H9 (cell line): ENCODE results near the gene NEK11. TPM values are rescaled to one million over a fixed set of nuclear protein-coding genes. Genes with fewer than 3 reads are reported as not detected.

Experiments used
- DNase-seq: peaks from one replicate; pipeline ENCODE4 v3.0.0-alpha.2; 2017
- H2AFZ ChIP-seq: one replicate; pipeline ENCODE4 v1.6.1; 2013; ENCODE audit warnings: mild to moderate bottlenecking, low read length, control low read depth, moderate library complexity
- H2AK5ac ChIP-seq: 2 replicates; pipeline ENCODE4 v1.6.1; 2013; ENCODE audit warnings: low read length, control low read depth, mixed read lengths; ENCODE audit not compliant: insufficient read length
- H2BK120ac ChIP-seq: one replicate; pipeline ENCODE4 v1.6.1; 2013; ENCODE audit warnings: low read depth, mild to moderate bottlenecking, low read length, control low read depth, inconsistent platforms; ENCODE audit not compliant: poor library complexity, severe bottlenecking
- H2BK12ac ChIP-seq: 2 replicates; pipeline ENCODE4 v1.6.1; 2013; ENCODE audit warnings: low read length, control low read depth, mixed read lengths, low read depth; ENCODE audit not compliant: insufficient read length
- H2BK15ac ChIP-seq: 2 replicates; pipeline ENCODE4 v1.6.1; 2013; ENCODE audit warnings: low read depth, low read length, control low read depth
- H2BK20ac ChIP-seq: one replicate; pipeline ENCODE4 v1.6.1; 2013; ENCODE audit warnings: low read depth, mild to moderate bottlenecking, low read length, control low read depth, inconsistent platforms; ENCODE audit not compliant: poor library complexity, severe bottlenecking
- H2BK5ac ChIP-seq: 2 replicates; pipeline ENCODE4 v1.6.1; 2013; ENCODE audit warnings: low read length, control low read depth, mixed read lengths; ENCODE audit not compliant: insufficient read length
- H3K14ac ChIP-seq: 2 replicates; pipeline ENCODE4 v1.6.1; 2013; ENCODE audit warnings: low read length, control low read depth; ENCODE audit not compliant: insufficient read depth
- H3K18ac ChIP-seq: 2 replicates; pipeline ENCODE4 v1.6.1; 2013; ENCODE audit warnings: low read depth, mild to moderate bottlenecking, mixed read lengths, low read length, control low read depth; ENCODE audit not compliant: insufficient read length
- H3K23ac ChIP-seq: 2 replicates; pipeline ENCODE4 v1.6.1; 2013; ENCODE audit warnings: low read length, control low read depth, mixed read lengths, low read depth; ENCODE audit not compliant: insufficient read length
- H3K23me2 ChIP-seq: 2 replicates; pipeline ENCODE4 v1.6.1; 2013; ENCODE audit warnings: low read depth, mild to moderate bottlenecking, mixed read lengths, low read length, control low read depth; ENCODE audit not compliant: insufficient read length, poor library complexity, severe bottlenecking
- H3K27ac ChIP-seq: 2 replicates; pipeline ENCODE4 v1.5.1; 2013; ENCODE audit warnings: low read length, control low read depth, mixed read lengths, low read depth; ENCODE audit not compliant: insufficient read length
- H3K27me3 ChIP-seq: 2 replicates; pipeline ENCODE4 v1.6.1; 2013; ENCODE audit warnings: low read length, control low read depth, inconsistent platforms; ENCODE audit not compliant: insufficient read depth
- H3K4ac ChIP-seq: 2 replicates; pipeline ENCODE4 v1.6.1; 2013; ENCODE audit warnings: low read depth, mild to moderate bottlenecking, control low read depth, inconsistent platforms, low read length, moderate library complexity
- H3K4me1 ChIP-seq: 2 replicates; pipeline ENCODE4 v1.6.1; 2013; ENCODE audit warnings: low read length, control low read depth, inconsistent platforms; ENCODE audit not compliant: insufficient read depth
- H3K4me2 ChIP-seq: 2 replicates; pipeline ENCODE4 v1.6.1; 2013; ENCODE audit warnings: low read length, control low read depth, mixed read lengths; ENCODE audit not compliant: insufficient read length, insufficient read depth
- H3K56ac ChIP-seq: 2 replicates; pipeline ENCODE4 v1.6.1; 2013; ENCODE audit warnings: low read depth, mild to moderate bottlenecking, mixed read lengths, low read length, control low read depth; ENCODE audit not compliant: insufficient read length
- H3K79me1 ChIP-seq: 2 replicates; pipeline ENCODE4 v1.6.1; 2013; ENCODE audit warnings: low read depth, mild to moderate bottlenecking, moderate library complexity, low read length, control low read depth, inconsistent platforms; ENCODE audit not compliant: insufficient read depth, poor library complexity, severe bottlenecking
- H3K79me2 ChIP-seq: 2 replicates; pipeline ENCODE4 v1.6.1; 2013; ENCODE audit warnings: low read length, control low read depth, inconsistent platforms; ENCODE audit not compliant: insufficient read depth
- H3K9ac ChIP-seq: 2 replicates; pipeline ENCODE4 v1.6.1; 2013; ENCODE audit warnings: low read length, control low read depth, mixed read lengths; ENCODE audit not compliant: insufficient read length; ENCODE audit errors: extremely low read depth
- H3K9me3 ChIP-seq: one replicate; pipeline ENCODE4 v1.6.1; 2013; ENCODE audit warnings: low read depth, low read length, inconsistent platforms; ENCODE audit not compliant: control insufficient read depth
- H3T11ph ChIP-seq: one replicate; pipeline ENCODE4 v1.6.1; 2013; ENCODE audit warnings: mild to moderate bottlenecking, low read length, control low read depth, inconsistent platforms
- H4K20me1 ChIP-seq: one replicate; pipeline ENCODE4 v1.6.1; 2013; ENCODE audit not compliant: control insufficient read depth, insufficient read length, insufficient read depth
- H4K5ac ChIP-seq: 2 replicates; pipeline ENCODE4 v1.6.1; 2013; ENCODE audit warnings: low read depth, mild to moderate bottlenecking, mixed read lengths, low read length, control low read depth; ENCODE audit not compliant: insufficient read length
- H4K8ac ChIP-seq: replicated peaks from 2 replicates; pipeline ENCODE4 v1.6.1; 2013; ENCODE audit warnings: low read length, control low read depth, mixed read lengths, low read depth; ENCODE audit not compliant: insufficient read length
- H4K91ac ChIP-seq: 2 replicates; pipeline ENCODE4 v1.6.1; 2013; ENCODE audit warnings: low read depth, mild to moderate bottlenecking, moderate library complexity, mixed read lengths, low read length, control low read depth; ENCODE audit not compliant: insufficient read length
- H3K27ac Mint-ChIP-seq, 3 experiments: 2 replicates in 2 of 3; 3 replicates in 1 of 3; pipeline ENCODE4 v1.8.0; 2020 to 2021; ENCODE audit warnings: mixed read lengths in 3 of 3, mild to moderate bottlenecking in 1 of 3, moderate library complexity in 1 of 3
- H3K27me3 Mint-ChIP-seq: 2 replicates; pipeline ENCODE4 v1.8.0; 2021; ENCODE audit warnings: low read depth, mild to moderate bottlenecking, moderate library complexity, mixed read lengths
- H3K36me3 Mint-ChIP-seq, 3 experiments: 2 replicates in 2 of 3; 3 replicates in 1 of 3; pipeline ENCODE4 v1.8.0; 2020 to 2021; ENCODE audit warnings: low read depth in 3 of 3, mixed read lengths in 3 of 3; ENCODE audit not compliant: insufficient read depth in 1 of 3
- H3K4me1 Mint-ChIP-seq, 2 experiments: 2 replicates each; pipeline ENCODE4 v1.8.0; 2020; ENCODE audit warnings: mixed read lengths in 2 of 2
- H3K4me3 Mint-ChIP-seq, 2 experiments: 2 replicates in 1 of 2; 3 replicates in 1 of 2; pipeline ENCODE4 v1.8.0; 2020 to 2021; ENCODE audit warnings: mild to moderate bottlenecking in 2 of 2, mixed read lengths in 2 of 2, moderate library complexity in 1 of 2
- H3K9me3 Mint-ChIP-seq, 2 experiments: 2 replicates in 1 of 2; 3 replicates in 1 of 2; pipeline ENCODE4 v1.8.0; 2020; ENCODE audit warnings: mild to moderate bottlenecking in 2 of 2, mixed read lengths in 2 of 2, moderate library complexity in 1 of 2
- CTCF ChIP-seq: fragments of 200-600 bp; sonication (generic); conservative IDR thresholded peaks from 3 replicates; pipeline ENCODE4 v1.8.0; 2021; ENCODE audit warnings: antibody characterized with exemption, mild to moderate bottlenecking
- WGBS: extraction: QIAGEN DNeasy Blood & Tissue Kit; methylation state at CpG from one replicate; pipeline ENCODE4 v1.1.7; 2013; ENCODE audit warnings: missing lambda C conversion rate, low lambda C conversion rate, mixed read lengths; ENCODE audit not compliant: insufficient read length; ENCODE audit errors: extremely low coverage; 5-methylcytosine and 5-hydroxymethylcytosine counted together
- total RNA-seq: library from RNA; stranded (reverse); gene quantifications from 2 replicates; pipeline ENCODE4 v1.2.1, GENCODE V29; 2021

Gene NEK11
- total RNA-seq, 1 experiment from 2014 or later: 2.5 TPM

GRCh38 chr3:131110087-131110486, 83.4 kb downstream of the NEK11 start:
- Histone ChIP-seq H3K23ac (no peak overlapping the region), H3K4ac (no peak overlapping the region), H4K91ac (no peak overlapping the region), H3K27me3 (no peaks in the 10 kb centered on the region), H3K56ac (no peak overlapping the region), H3K9me3 (no peaks in the 10 kb centered on the region), H3K14ac (no peak overlapping the region), H3K23me2 (no peaks in the 10 kb centered on the region), H2BK15ac (no peak overlapping the region), H2AK5ac (no peak overlapping the region), H4K8ac (no peak overlapping the region), H3K18ac (no peak overlapping the region), H4K20me1 (no peaks in the 10 kb centered on the region), H2BK120ac (no peak overlapping the region), H4K5ac (no peak overlapping the region), H3K9ac (no peak overlapping the region), H2BK12ac (no peak overlapping the region), H2AFZ (no peak overlapping the region), H3K4me2 (no peak overlapping the region), H3T11ph (no peak overlapping the region), H3K79me2 (no peaks in the 10 kb centered on the region), H3K27ac (no peak overlapping the region), H2BK20ac (no peak overlapping the region), H3K4me1 (0 out of 2 replicates have a peak, but pooled peaks cover 3% of the 10 kb centered on the region), H3K79me1 (no peaks in the 10 kb centered on the region), H2BK5ac (no peak overlapping the region)
- DNase-seq: no peak
- H3K36me3 Mint-ChIP-seq: no peaks in the 10 kb centered on the region
- peaks cover 3% of the 10 kb centered on the region in 2 experiments; a peak in 3 of 4 replicates for H3K4me1 Mint-ChIP-seq
- H3K27ac Mint-ChIP-seq: no peak overlapping the region
- H3K4me3 Mint-ChIP-seq: no peak overlapping the region
- no peak for TF ChIP-seq CTCF
- H3K9me3 Mint-ChIP-seq: no peaks in the 10 kb centered on the region
- H3K27me3 Mint-ChIP-seq: no peaks in the 10 kb centered on the region; the same call in 1 of the 2 replicates
- no CpG with 5 or more reads among the region's 1 CpG for WGBS
